Activated T-cell treated with anti-CD3 and anti-CD28 coated beads, Interleukin-2, amount 50 U/mL, for 24 hours (primary cell): ENCODE data around the gene SCMH1.

Source experiments
- DNase-seq: peaks from one replicate; pipeline ENCODE4 v3.0.0-alpha.2; 2020
- H3K27ac Mint-ChIP-seq: 2 replicates; pipeline ENCODE4 v1.8.0; 2020; ENCODE audit warnings: mild to moderate bottlenecking, mixed read lengths
- H3K27me3 Mint-ChIP-seq: 2 replicates; pipeline ENCODE4 v1.8.0; 2020; ENCODE audit warnings: mixed read lengths
- H3K36me3 Mint-ChIP-seq: 2 replicates; pipeline ENCODE4 v1.8.0; 2020; ENCODE audit warnings: low read depth, mixed read lengths
- H3K4me1 Mint-ChIP-seq: 2 replicates; pipeline ENCODE4 v1.8.0; 2020; ENCODE audit warnings: low read depth, mixed read lengths
- H3K4me3 Mint-ChIP-seq: 2 replicates; pipeline ENCODE4 v1.8.0; 2020; ENCODE audit warnings: mild to moderate bottlenecking, moderate library complexity, mixed read lengths
- H3K9me3 Mint-ChIP-seq: 2 replicates; pipeline ENCODE4 v1.8.0; 2020; ENCODE audit warnings: mixed read lengths

Gene SCMH1

GRCh38 chr1:41018018-41018410 lies 224.1 kb downstream of the SCMH1 start:
- no peak for DNase-seq
- no peak overlapping the region for H3K4me3 Mint-ChIP-seq
- no peaks in the 10 kb centered on the region for H3K9me3 Mint-ChIP-seq
- H3K4me1 Mint-ChIP-seq: peaks cover 5% of the 10 kb centered on the region
- peaks cover 88% of the 10 kb centered on the region for H3K36me3 Mint-ChIP-seq
- H3K27ac Mint-ChIP-seq: no peak overlapping the region
- H3K27me3 Mint-ChIP-seq: no peaks in the 10 kb centered on the region

GRCh38 chr1:41017141-41018017 lies 224.7 kb downstream of the SCMH1 start:
- peaks cover 7% of the 10 kb centered on the region for H3K4me1 Mint-ChIP-seq
- H3K9me3 Mint-ChIP-seq: no peaks in the 10 kb centered on the region
- no peak overlapping the region for H3K4me3 Mint-ChIP-seq
- no peak for DNase-seq
- H3K27me3 Mint-ChIP-seq: no peaks in the 10 kb centered on the region
- H3K36me3 Mint-ChIP-seq: peaks cover 90% of the 10 kb centered on the region
- H3K27ac Mint-ChIP-seq: no peak overlapping the region

GRCh38 chr1:41015897-41016470 lies 226.1 kb downstream of the SCMH1 start:
- no peaks in the 10 kb centered on the region for H3K9me3 Mint-ChIP-seq
- H3K36me3 Mint-ChIP-seq: peaks cover 93% of the 10 kb centered on the region
- no peak for DNase-seq
- peaks cover 7% of the 10 kb centered on the region for H3K4me1 Mint-ChIP-seq
- H3K27me3 Mint-ChIP-seq: no peaks in the 10 kb centered on the region
- no peak overlapping the region for H3K4me3 Mint-ChIP-seq
- H3K27ac Mint-ChIP-seq: no peak overlapping the region

GRCh38 chr1:41015281-41015896 lies 226.7 kb downstream of the SCMH1 start:
- Mint-ChIP-seq H3K9me3 (no peaks in the 10 kb centered on the region), H3K27ac (no peak overlapping the region), H3K27me3 (no peaks in the 10 kb centered on the region), H3K36me3 (peaks cover 97% of the 10 kb centered on the region), H3K4me3 (no peak overlapping the region), H3K4me1 (peaks cover 7% of the 10 kb centered on the region)
- no peak for DNase-seq

GRCh38 chr1:41014871-41015270 lies 227.2 kb downstream of the SCMH1 start:
- H3K9me3 Mint-ChIP-seq: no peaks in the 10 kb centered on the region
- H3K27ac Mint-ChIP-seq: peak overlapping the region; percentile 62
- H3K4me3 Mint-ChIP-seq: no peak overlapping the region
- no peak for DNase-seq
- H3K36me3 Mint-ChIP-seq: peaks cover 97% of the 10 kb centered on the region
- H3K4me1 Mint-ChIP-seq: peaks cover 6% of the 10 kb centered on the region
- H3K27me3 Mint-ChIP-seq: no peaks in the 10 kb centered on the region

GRCh38 chr1:41013796-41014195 lies 228.3 kb downstream of the SCMH1 start:
- peak overlapping the region; percentile 5 for H3K27ac Mint-ChIP-seq
- H3K4me1 Mint-ChIP-seq: peaks cover 6% of the 10 kb centered on the region
- no peak for DNase-seq
- H3K36me3 Mint-ChIP-seq: peaks cover 97% of the 10 kb centered on the region
- H3K4me3 Mint-ChIP-seq: no peak overlapping the region
- H3K9me3 Mint-ChIP-seq: no peaks in the 10 kb centered on the region
- no peaks in the 10 kb centered on the region for H3K27me3 Mint-ChIP-seq

- Mint-ChIP-seq H3K36me3 (peaks cover 98% of the 10 kb centered on the region), H3K4me3 (no peak overlapping the region), H3K27ac (no peak overlapping the region), H3K9me3 (no peaks in the 10 kb centered on the region), H3K4me1 (peaks cover 6% of the 10 kb centered on the region), H3K27me3 (no peaks in the 10 kb centered on the region)
- DNase-seq: no peak
These were observed 229.1 kb downstream of the SCMH1 start for GRCh38 chr1:41013024-41013423.

GRCh38 chr1:41010345-41010744 lies 231.8 kb downstream of the SCMH1 start:
- Mint-ChIP-seq H3K27ac (no peak overlapping the region), H3K4me1 (peaks cover 6% of the 10 kb centered on the region), H3K9me3 (no peaks in the 10 kb centered on the region), H3K4me3 (no peak overlapping the region), H3K27me3 (no peaks in the 10 kb centered on the region), H3K36me3 (peaks cover 99% of the 10 kb centered on the region)
- no peak for DNase-seq

GRCh38 chr1:41009466-41009865 lies 232.6 kb downstream of the SCMH1 start:
- H3K27ac Mint-ChIP-seq: peak overlapping the region; percentile 14

GRCh38 chr1:41006942-41007865 lies 234.9 kb downstream of the SCMH1 start:
- no peak for DNase-seq
- H3K4me3 Mint-ChIP-seq: no peak overlapping the region
- H3K9me3 Mint-ChIP-seq: no peaks in the 10 kb centered on the region
- H3K27me3 Mint-ChIP-seq: no peaks in the 10 kb centered on the region
- peaks cover 100% of the 10 kb centered on the region for H3K36me3 Mint-ChIP-seq
- H3K4me1 Mint-ChIP-seq: peaks cover 18% of the 10 kb centered on the region
- H3K27ac Mint-ChIP-seq: peak overlapping the region; percentile 41

More at GRCh38 chr1:41009466-41009865, 232.6 kb downstream of the SCMH1 start:
- no peak for DNase-seq
- H3K4me1 Mint-ChIP-seq: peaks cover 6% of the 10 kb centered on the region
- H3K9me3 Mint-ChIP-seq: no peaks in the 10 kb centered on the region
- H3K27me3 Mint-ChIP-seq: no peaks in the 10 kb centered on the region
- H3K36me3 Mint-ChIP-seq: peaks cover 99% of the 10 kb centered on the region
- no peak overlapping the region for H3K4me3 Mint-ChIP-seq

- no peak for DNase-seq
- Mint-ChIP-seq H3K27me3 (no peaks in the 10 kb centered on the region), H3K9me3 (no peaks in the 10 kb centered on the region), H3K36me3 (peaks cover 99% of the 10 kb centered on the region), H3K4me1 (peaks cover 29% of the 10 kb centered on the region), H3K27ac (no peak overlapping the region), H3K4me3 (no peak overlapping the region)
These were observed 236.2 kb downstream of the SCMH1 start for GRCh38 chr1:41005876-41006275.

- peak; percentile 81 for DNase-seq
- peak overlapping the region; percentile 65 for H3K27ac Mint-ChIP-seq
- peaks cover 35% of the 10 kb centered on the region for H3K4me1 Mint-ChIP-seq
- H3K27me3 Mint-ChIP-seq: no peaks in the 10 kb centered on the region
- H3K36me3 Mint-ChIP-seq: peaks cover 97% of the 10 kb centered on the region
- H3K4me3 Mint-ChIP-seq: no peak overlapping the region
- no peaks in the 10 kb centered on the region for H3K9me3 Mint-ChIP-seq
These were observed 238.4 kb downstream of the SCMH1 start for GRCh38 chr1:41003640-41004220.

GRCh38 chr1:41003127-41003639 lies 238.9 kb downstream of the SCMH1 start:
- Mint-ChIP-seq H3K27ac (peak overlapping the region; percentile 65), H3K4me1 (peaks cover 35% of the 10 kb centered on the region), H3K9me3 (no peaks in the 10 kb centered on the region), H3K27me3 (no peaks in the 10 kb centered on the region), H3K4me3 (no peak overlapping the region), H3K36me3 (peaks cover 97% of the 10 kb centered on the region)
- no peak for DNase-seq

GRCh38 chr1:40998668-40999067 lies 243.4 kb downstream of the SCMH1 start:
- Mint-ChIP-seq H3K4me3 (no peak overlapping the region), H3K27ac (no peak overlapping the region), H3K27me3 (no peaks in the 10 kb centered on the region), H3K36me3 (peaks cover 96% of the 10 kb centered on the region), H3K4me1 (peaks cover 33% of the 10 kb centered on the region), H3K9me3 (no peaks in the 10 kb centered on the region)
- DNase-seq: no peak
